CD4-positive, alpha-beta memory T cell (primary cell): ENCODE results near the gene PLA2G4C. TPM values are rescaled to one million over a fixed set of nuclear protein-coding genes. Genes with fewer than 3 reads are reported as not detected.
A peak's percentile ranks its signal among the peaks of the same experiment; 100 is the strongest.

Experiments
- CTCF ChIA-PET: fragments of 350-600 bp; sonication (Branson Sonifier 250); formaldehyde crosslinking; loops from one replicate; lab custom pipeline; 2021; ENCODE audit warnings: inconsistent platforms; ENCODE audit not compliant: partially characterized antibody; lab: Charles Lee
- POLR2A ChIA-PET: fragments of 350-600 bp; sonication (Branson Sonifier 250); formaldehyde crosslinking; loops from one replicate; lab custom pipeline; 2021; ENCODE audit not compliant: partially characterized antibody; lab: Charles Lee
- DNase-seq, 5 donors: peaks; one replicate each; pipeline versions ENCODE4 v3.0.0 to v3.0.0-alpha.2; 2020 to 2022; ENCODE audit warnings: mixed read lengths in 1 of 5
- H3K27ac ChIP-seq: one replicate; pipeline ENCODE4 v1.7.0; 2013; ENCODE audit warnings: low read depth, low read length
- H3K27me3 ChIP-seq: 2 replicates; pipeline ENCODE4 v1.7.0; 2013; ENCODE audit warnings: mild to moderate bottlenecking, low read length, moderate library complexity; ENCODE audit not compliant: insufficient read depth
- H3K36me3 ChIP-seq: 2 replicates; pipeline ENCODE4 v1.7.0; 2013; ENCODE audit warnings: mild to moderate bottlenecking, low read length, moderate library complexity; ENCODE audit not compliant: insufficient read depth
- H3K4me1 ChIP-seq: 2 replicates; pipeline ENCODE4 v1.7.0; 2013; ENCODE audit warnings: mild to moderate bottlenecking, low read length, moderate library complexity; ENCODE audit not compliant: insufficient read depth
- H3K4me3 ChIP-seq, 2 donors: one replicate each; pipeline ENCODE4 v1.7.0; 2013; ENCODE audit warnings: low read length in 2 of 2, mild to moderate bottlenecking in 1 of 2
- H3K9me3 ChIP-seq, 2 donors: one replicate each; pipeline ENCODE4 v1.7.0; 2013; ENCODE audit warnings: low read length in 2 of 2, control low read depth in 1 of 2; ENCODE audit not compliant: control insufficient read depth in 1 of 2
- H3K27ac Mint-ChIP-seq, 7 donors: one replicate each; pipeline ENCODE4 v1.8.0; 2020 to 2021; ENCODE audit warnings: mixed read lengths in 7 of 7, mild to moderate bottlenecking in 6 of 7, inconsistent platforms in 3 of 7, moderate library complexity in 3 of 7
- H3K27me3 Mint-ChIP-seq, 2 donors: one replicate each; pipeline ENCODE4 v1.8.0; 2020 to 2021; ENCODE audit warnings: mixed read lengths in 2 of 2
- H3K36me3 Mint-ChIP-seq, 2 donors: one replicate each; pipeline ENCODE4 v1.8.0; 2020 to 2021; ENCODE audit warnings: mixed read lengths in 2 of 2, inconsistent platforms in 1 of 2, mild to moderate bottlenecking in 1 of 2
- H3K4me1 Mint-ChIP-seq, 4 donors: one replicate each; pipeline ENCODE4 v1.8.0; 2020 to 2021; ENCODE audit warnings: mixed read lengths in 4 of 4, mild to moderate bottlenecking in 1 of 4
- H3K4me3 Mint-ChIP-seq, 8 donors: one replicate each; pipeline ENCODE4 v1.8.0; 2020 to 2021; ENCODE audit warnings: mixed read lengths in 8 of 8, mild to moderate bottlenecking in 7 of 8, moderate library complexity in 6 of 8, inconsistent platforms in 3 of 8
- H3K9me3 Mint-ChIP-seq, 8 donors: one replicate each; pipeline ENCODE4 v1.8.0; 2020 to 2021; ENCODE audit warnings: mixed read lengths in 8 of 8, mild to moderate bottlenecking in 5 of 8, inconsistent platforms in 3 of 8, moderate library complexity in 1 of 8
- intact Hi-C: fragments of 100-400 bp; cut with micrococcal nuclease; formaldehyde crosslinking; loops from one replicate; pipeline ENCODE4 v1.15.1; 2023
- polyA plus RNA-seq, 2 donors: library from polyadenylated mRNA; unstranded; fragments of 300-500 nt; fragmentation: Illumina TruSeq; gene quantifications; one replicate each; pipeline ENCODE4 v1.2.3, GENCODE V29; 2021
- total RNA-seq, 2 experiments: library from RNA; stranded (reverse); gene quantifications; one replicate each; pipeline ENCODE4 v1.2.3, GENCODE V29; 2021

The PLA2G4C gene
- total RNA-seq (10 to 100 TPM; 10.7 to 11.1 TPM), polyA plus RNA-seq (under 1 TPM; 0.44 to 0.81 TPM)

- no peaks in the 10 kb centered on the region for H3K9me3 ChIP-seq
- Mint-ChIP-seq H3K4me1 (peaks cover 2 to 17% (median 11%) of the 10 kb centered on the region in 4 donors), H3K27me3 (peaks cover 0 to 2% of the 10 kb centered on the region in 2 donors), H3K4me3 (peak within 1 kb of the TSS; percentile 74 to 94 (median 84)), H3K9me3 (no peaks in the 10 kb centered on the region), H3K27ac (peak within 1 kb of the TSS; percentile 57 to 93 (median 81)), H3K36me3 (peaks cover 5 to 6% of the 10 kb centered on the region in 2 donors)
- intact Hi-C loops, result no loop called here
- peaks cover 10% of the 10 kb centered on the region for H3K4me1 ChIP-seq
- ChIA-PET POLR2A (interaction anchor here (0.5 to 1.5 kb wide), 4 partner anchors 16 to 508 kb away, joined by 3 to 5 read pairs (median 4); partner anchors contain the start of gene RPL18), CTCF (interaction anchor here (1.0 to 6.3 kb wide), 9 partner anchors 10 to 181 kb away, joined by 3 to 76 read pairs (median 6); no protein-coding TSS in a partner anchor)
- H3K4me3 ChIP-seq, result peak within 1 kb of the TSS; percentile 34 to 56
- peak within 1 kb of the TSS; percentile 58 for H3K27ac ChIP-seq
- H3K36me3 ChIP-seq, result no peaks in the 10 kb centered on the region
- H3K27me3 ChIP-seq, result no peaks in the 10 kb centered on the region
- DNase-seq, result peak; percentile 79 to 82 (median 80)
Measured at GRCh38 chr19:48110350-48110966, at the start of gene PLA2G4C. TSS of gene PLA2G4C (minus strand) at chr19:48110817. CDS start at chr19:48106529, 4,288 bp downstream.

GRCh38 chr19:48158210-48158790 is 47.7 kb upstream of the PLA2G4C start:
- POLR2A ChIA-PET, result no interaction called here
- no peak overlapping the region for H3K27ac Mint-ChIP-seq
- no peaks in the 10 kb centered on the region for H3K27me3 Mint-ChIP-seq
- H3K27me3 ChIP-seq, result no peaks in the 10 kb centered on the region
- H3K36me3 ChIP-seq, result peaks cover 30% of the 10 kb centered on the region
- intact Hi-C loops, result no loop called here
- no peak for DNase-seq
- no peaks in the 10 kb centered on the region for H3K9me3 ChIP-seq
- peaks cover 0 to 3% (median under 1%) of the 10 kb centered on the region in 4 donors for H3K4me1 Mint-ChIP-seq
- peaks cover 38 to 55% of the 10 kb centered on the region in 2 donors for H3K36me3 Mint-ChIP-seq
- H3K4me3 ChIP-seq, result no peak overlapping the region
- H3K27ac ChIP-seq, result no peak overlapping the region
- H3K4me3 Mint-ChIP-seq, result no peak overlapping the region
- CTCF ChIA-PET, result interaction anchor here (1.0 to 1.2 kb wide), 3 partner anchors 40 to 102 kb away, joined by 3 to 4 read pairs (median 3); partner anchors contain the start of gene PLA2G4C
- no peaks in the 10 kb centered on the region for H3K9me3 Mint-ChIP-seq
- no peaks in the 10 kb centered on the region for H3K4me1 ChIP-seq

- Mint-ChIP-seq H3K4me3 (no peak overlapping the region), H3K9me3 (no peaks in the 10 kb centered on the region), H3K27ac (peak overlapping the region in 1 of 7 donors; percentile 80), H3K4me1 (peaks cover 0 to 3% (median 1%) of the 10 kb centered on the region in 4 donors), H3K36me3 (peaks cover 30 to 51% of the 10 kb centered on the region in 2 donors), H3K27me3 (no peaks in the 10 kb centered on the region)
- Histone ChIP-seq H3K27me3 (no peaks in the 10 kb centered on the region), H3K4me3 (no peak overlapping the region), H3K27ac (no peak overlapping the region), H3K4me1 (no peaks in the 10 kb centered on the region), H3K9me3 (no peaks in the 10 kb centered on the region), H3K36me3 (peaks cover 21% of the 10 kb centered on the region)
- intact Hi-C loops, result no loop called here
- ChIA-PET POLR2A (interaction anchor here (1.4 kb wide), 1 partner anchor 17 kb away, joined by 4 read pairs; the partner anchor contains the start of gene ZSWIM9), CTCF (interaction anchor here (0.5 to 7.9 kb wide), 8 partner anchors 9 to 504 kb away, joined by 3 to 76 read pairs (median 4); partner anchors contain the start of gene PLA2G4C)
- DNase-seq, result no peak
Measured at GRCh38 chr19:48154003-48154402, 43.4 kb upstream of the PLA2G4C start.

- Histone ChIP-seq H3K4me3 (no peak overlapping the region), H3K9me3 (no peaks in the 10 kb centered on the region), H3K36me3 (peaks cover 13% of the 10 kb centered on the region), H3K27ac (no peak overlapping the region), H3K4me1 (no peaks in the 10 kb centered on the region), H3K27me3 (no peaks in the 10 kb centered on the region)
- Mint-ChIP-seq H3K9me3 (no peaks in the 10 kb centered on the region), H3K4me3 (no peak overlapping the region), H3K27me3 (no peaks in the 10 kb centered on the region), H3K4me1 (peaks cover 0 to 3% (median 1%) of the 10 kb centered on the region in 4 donors), H3K27ac (peak overlapping the region in 1 of 7 donors; percentile 43), H3K36me3 (peaks cover 27 to 50% of the 10 kb centered on the region in 2 donors)
- DNase-seq, result peak in 4 of 5 donors; percentile 44 to 63 (median 52)
- intact Hi-C loops, result loop anchor here (1.0 kb wide), 2 partner anchors 45 to 108 kb away; no protein-coding TSS in a partner anchor
- POLR2A ChIA-PET, result no interaction called here
- CTCF ChIA-PET, result interaction anchor here (0.7 to 7.9 kb wide), 11 partner anchors 19 to 191 kb away, joined by 3 to 76 read pairs (median 4); partner anchors contain the start of gene PLA2G4C
Measured at GRCh38 chr19:48152551-48152950, 41.9 kb upstream of the PLA2G4C start.

GRCh38 chr19:48149430-48149829 is 38.8 kb upstream of the PLA2G4C start:
- Mint-ChIP-seq H3K36me3 (peaks cover 32 to 60% of the 10 kb centered on the region in 2 donors), H3K27ac (no peak overlapping the region), H3K4me3 (no peak overlapping the region), H3K27me3 (no peaks in the 10 kb centered on the region), H3K9me3 (no peaks in the 10 kb centered on the region), H3K4me1 (peaks cover 0 to 3% (median 1%) of the 10 kb centered on the region in 4 donors)
- Histone ChIP-seq H3K9me3 (no peaks in the 10 kb centered on the region), H3K27me3 (no peaks in the 10 kb centered on the region), H3K36me3 (peaks cover 21% of the 10 kb centered on the region), H3K4me1 (no peaks in the 10 kb centered on the region), H3K27ac (no peak overlapping the region), H3K4me3 (no peak overlapping the region)
- DNase-seq, result no peak
- ChIA-PET CTCF (interaction anchor here (1.1 to 7.9 kb wide), 3 partner anchors 41 to 186 kb away, joined by 3 to 76 read pairs (median 4); partner anchors contain the start of gene PLA2G4C), POLR2A (interaction anchor here (1.0 kb wide), 1 partner anchor 37 kb away, joined by 4 read pairs; no protein-coding TSS in a partner anchor)
- intact Hi-C loops, result no loop called here

GRCh38 chr19:48148576-48148975 is 38.0 kb upstream of the PLA2G4C start:
- H3K36me3 Mint-ChIP-seq, result peaks cover 37 to 63% of the 10 kb centered on the region in 2 donors
- H3K9me3 Mint-ChIP-seq, result no peaks in the 10 kb centered on the region
- CTCF ChIA-PET, result interaction anchor here (7.9 kb wide), 1 partner anchor 40 kb away, joined by 76 read pairs; the partner anchor contains the start of gene PLA2G4C
- no peak overlapping the region for H3K4me3 Mint-ChIP-seq
- no peak for DNase-seq
- no peak overlapping the region for H3K27ac Mint-ChIP-seq
- Histone ChIP-seq H3K36me3 (peaks cover 21% of the 10 kb centered on the region), H3K4me1 (no peaks in the 10 kb centered on the region), H3K9me3 (no peaks in the 10 kb centered on the region), H3K27me3 (no peaks in the 10 kb centered on the region), H3K27ac (no peak overlapping the region), H3K4me3 (no peak overlapping the region)
- H3K27me3 Mint-ChIP-seq, result no peaks in the 10 kb centered on the region
- peaks cover 0 to 2% (median 0%) of the 10 kb centered on the region in 4 donors for H3K4me1 Mint-ChIP-seq
- intact Hi-C loops, result no loop called here
- POLR2A ChIA-PET, result no interaction called here
